IMR-90 (cell line): ENCODE measurements around the gene LZIC. TPM values are rescaled to one million over a fixed set of nuclear protein-coding genes. Genes with fewer than 3 reads are reported as not detected.

Source experiments
- ATAC-seq: fragments of 200-7000 bp; cut with Tn5 transposase; 2 replicates; pipeline ENCODE4 v1.9.1; 2020; ENCODE audit warnings: low read depth, mild to moderate bottlenecking, moderate library complexity
- BruUV-seq: library from RNA; stranded (reverse); fragments of 400-500 nt; replicated peaks from 2 replicates; lab custom pipeline; 2021; lab: Mats Ljungman, UMichigan
- CTCF ChIA-PET: fragments of 300-600 bp; formaldehyde crosslinking; extraction: SDS; loops from one replicate; lab custom pipeline; 2021; ENCODE audit warnings: antibody characterized with exemption; lab: Yijun Ruan, JAX
- POLR2A ChIA-PET: fragments of 300-600 bp; sonication (Branson Sonifier 250); formaldehyde crosslinking; loops from one replicate; lab custom pipeline; 2022; ENCODE audit warnings: antibody characterized with exemption; ENCODE audit not compliant: unreplicated experiment; lab: Charles Lee
- DNase-seq: peaks from one replicate; pipeline ENCODE4 v3.0.0; 2013
- H2AFZ ChIP-seq: replicated peaks from 2 replicates; pipeline ENCODE3; 2013; ENCODE audit warnings: low read length, mild to moderate bottlenecking; ENCODE audit not compliant: poor library complexity
- H2AK5ac ChIP-seq: 2 replicates; pipeline ENCODE4 v1.6.1; 2013; ENCODE audit warnings: low read depth, low read length, inconsistent platforms
- H2AK9ac ChIP-seq: replicated peaks from 2 replicates; pipeline ENCODE3; 2013; ENCODE audit warnings: mild to moderate bottlenecking, low read depth, low read length, moderate library complexity; ENCODE audit not compliant: poor library complexity
- H2BK120ac ChIP-seq: 2 replicates; pipeline ENCODE4 v1.6.1; 2013; ENCODE audit warnings: low read depth, low read length, inconsistent platforms
- H2BK15ac ChIP-seq: 3 replicates; pipeline ENCODE4 v1.6.1; 2013; ENCODE audit warnings: low read depth, low read length, inconsistent platforms
- H2BK20ac ChIP-seq: 2 replicates; pipeline ENCODE4 v1.6.1; 2013; ENCODE audit warnings: low read depth, mild to moderate bottlenecking, inconsistent platforms, low read length, moderate library complexity
- H2BK5ac ChIP-seq: 2 replicates; pipeline ENCODE4 v1.6.1; 2013; ENCODE audit warnings: mild to moderate bottlenecking, low read depth, low read length, inconsistent platforms; ENCODE audit not compliant: poor library complexity, severe bottlenecking
- H3K14ac ChIP-seq: replicated peaks from 2 replicates; pipeline ENCODE4 v1.6.1; 2013; ENCODE audit warnings: low read depth, low read length, inconsistent platforms
- H3K18ac ChIP-seq: 2 replicates; pipeline ENCODE4 v1.6.1; 2013; ENCODE audit warnings: low read depth, low read length, control low read depth
- H3K23ac ChIP-seq: 2 replicates; pipeline ENCODE4 v1.6.1; 2013; ENCODE audit warnings: low read depth, low read length, inconsistent platforms
- H3K27ac ChIP-seq: 2 replicates; pipeline ENCODE4 v1.5.1; 2013; ENCODE audit warnings: mild to moderate bottlenecking, control low read depth, low read length; ENCODE audit not compliant: insufficient read depth
- H3K27me3 ChIP-seq: 2 replicates; pipeline ENCODE4 v1.6.1; 2013; ENCODE audit warnings: low read length; ENCODE audit not compliant: control insufficient read depth, insufficient read depth
- H3K36me3 ChIP-seq: 2 replicates; pipeline ENCODE4 v1.6.1; 2013; ENCODE audit warnings: low read length, mixed read lengths; ENCODE audit not compliant: control insufficient read depth, insufficient read depth
- H3K4ac ChIP-seq: 2 replicates; pipeline ENCODE4 v1.6.1; 2013; ENCODE audit warnings: low read depth, low read length, inconsistent platforms
- H3K4me1 ChIP-seq: 2 replicates; pipeline ENCODE4 v1.6.1; 2013; ENCODE audit warnings: low read length, mixed read lengths; ENCODE audit not compliant: control insufficient read depth, insufficient read depth
- H3K4me2 ChIP-seq: 2 replicates; pipeline ENCODE4 v1.6.1; 2013; ENCODE audit warnings: low read depth, mild to moderate bottlenecking, control low read depth, low read length, moderate library complexity
- H3K4me3 ChIP-seq: 2 replicates; pipeline ENCODE4 v1.5.1; 2013; ENCODE audit warnings: low read depth, mild to moderate bottlenecking, control low read depth, low read length, moderate library complexity; ENCODE audit not compliant: insufficient read depth
- H3K56ac ChIP-seq: 2 replicates; pipeline ENCODE4 v1.6.1; 2013; ENCODE audit warnings: low read length, inconsistent platforms; ENCODE audit not compliant: insufficient read depth; ENCODE audit errors: extremely low read depth
- H3K79me1 ChIP-seq, 2 experiments: 2 replicates each; pipeline ENCODE4 v1.6.1; 2013; ENCODE audit warnings: low read length in 2 of 2, inconsistent platforms in 1 of 2, low read depth in 1 of 2
- H3K9ac ChIP-seq: 2 replicates; pipeline ENCODE4 v1.6.1; 2013; ENCODE audit warnings: low read depth, low read length, control low read depth
- H3K9me1 ChIP-seq: 2 replicates; pipeline ENCODE4 v1.6.1; 2013; ENCODE audit warnings: low read length, inconsistent platforms; ENCODE audit not compliant: insufficient read depth
- H3K9me3 ChIP-seq: 2 replicates; pipeline ENCODE4 v1.6.1; 2013; ENCODE audit warnings: low read length; ENCODE audit not compliant: control insufficient read depth, insufficient read depth
- H4K20me1 ChIP-seq: 2 replicates; pipeline ENCODE4 v1.6.1; 2013; ENCODE audit warnings: low read length, inconsistent platforms; ENCODE audit not compliant: insufficient read depth
- H4K5ac ChIP-seq: 2 replicates; pipeline ENCODE4 v1.6.1; 2013; ENCODE audit warnings: mild to moderate bottlenecking, low read depth, low read length, control low read depth
- H4K8ac ChIP-seq, 2 experiments: 2 replicates each; pipeline ENCODE4 v1.6.1; 2013; ENCODE audit warnings: low read depth in 2 of 2, low read length in 2 of 2, control low read depth in 1 of 2, inconsistent platforms in 1 of 2
- H4K91ac ChIP-seq: 2 replicates; pipeline ENCODE4 v1.6.1; 2013; ENCODE audit warnings: low read depth, low read length, inconsistent platforms; ENCODE audit not compliant: insufficient read depth
- CEBPB ChIP-seq: IDR thresholded peaks from 2 replicates; pipeline ENCODE4 v1.6.1; 2012; ENCODE audit warnings: low read depth, low read length, improper control_type of control experiment
- FOS ChIP-seq: fragments of 150-350 bp; IDR thresholded peaks from 2 replicates; pipeline ENCODE4 v1.6.1; 2016; ENCODE audit warnings: low read depth, low read length
- MAFK ChIP-seq: IDR thresholded peaks from 2 replicates; pipeline ENCODE4 v1.6.1; 2012; ENCODE audit warnings: low read depth, low read length, improper control_type of control experiment
- MAZ ChIP-seq: IDR thresholded peaks from 2 replicates; pipeline ENCODE4 v1.6.1; 2012; ENCODE audit warnings: low read depth, mild to moderate bottlenecking, low read length, improper control_type of control experiment, moderate library complexity, borderline replicate concordance
- MXI1 ChIP-seq: IDR thresholded peaks from 2 replicates; pipeline ENCODE4 v1.6.1; 2012; ENCODE audit warnings: low read depth, mild to moderate bottlenecking, low read length, moderate library complexity, borderline replicate concordance
- NFE2L2 ChIP-seq: fragments of 150-350 bp; IDR thresholded peaks from 2 replicates; pipeline ENCODE4 v1.6.1; 2016; ENCODE audit warnings: low read depth, mild to moderate bottlenecking, low read length
- POLR2A ChIP-seq: IDR thresholded peaks from 2 replicates; pipeline ENCODE4 v1.6.1; 2012; ENCODE audit warnings: mild to moderate bottlenecking, low read depth, low read length
- RAD21 ChIP-seq: IDR thresholded peaks from 2 replicates; pipeline ENCODE4 v1.6.1; 2012; ENCODE audit warnings: low read length, improper control_type of control experiment
- RCOR1 ChIP-seq: IDR thresholded peaks from 2 replicates; pipeline ENCODE4 v1.6.1; 2012; ENCODE audit warnings: mild to moderate bottlenecking, low read length, improper control_type of control experiment; ENCODE audit not compliant: insufficient replicate concordance
- USF2 ChIP-seq: fragments of 150-350 bp; IDR thresholded peaks from 2 replicates; pipeline ENCODE4 v1.6.1; 2017; ENCODE audit warnings: mild to moderate bottlenecking, antibody characterized with exemption, low read length, low read depth
- WGBS, 2 experiments: methylation state at CpG; one replicate each; pipeline versions ENCODE4 v1.1.5 to v1.1.7; 2013; ENCODE audit warnings: missing lambda C conversion rate in 2 of 2; ENCODE audit not compliant: insufficient read length in 1 of 2; ENCODE audit errors: extremely low coverage in 2 of 2; 5-methylcytosine and 5-hydroxymethylcytosine counted together
- dilution Hi-C: fragments of 300-500 bp; cut with HindIII; formaldehyde crosslinking; loops from one replicate; pipeline ENCODE4 v1.14.3; 2018; ENCODE audit warnings: low sequenced_read_pairs; ENCODE audit not compliant: unreplicated experiment
- in situ Hi-C: fragments of 300-500 bp; cut with MboI; formaldehyde crosslinking; loops from 3 replicates; pipeline ENCODE4 v1.14.3; 2019; ENCODE audit warnings: low sequenced_read_pairs, inconsistent platforms, mixed read lengths
- intact Hi-C: fragments of 100-400 bp; cut with micrococcal nuclease; formaldehyde crosslinking; loops from 2 replicates; pipeline ENCODE4 v1.10.0; 2022
- polyA plus RNA-seq, 3 experiments: library from polyadenylated mRNA; depleted of rRNA; stranded (reverse); fragments of >200 nt; gene quantifications; 2 replicates each; pipeline ENCODE4 v1.2.3, GENCODE V29; 2012; ENCODE audit warnings: low replicate concordance in 1 of 3
- total RNA-seq: library from RNA; depleted of rRNA; stranded (reverse); fragments of >200 nt; gene quantifications from 2 replicates; pipeline ENCODE4 v1.2.3, GENCODE V29; 2012

LZIC gene
- total and polyA plus RNA-seq, 2 of the 4 experiments (the other 2 are of a cell fraction), result 11.6 to 19.0 TPM

- ChIA-PET CTCF (no interaction called here), POLR2A (no interaction called here)
- in situ Hi-C loops, result no loop called here
- Histone ChIP-seq H3K79me1 (no peaks in the 10 kb centered on the region), H3K14ac (no peak overlapping the region; the same call in 1 of the 2 replicates), H3K9me1 (peaks cover 5% of the 10 kb centered on the region; the same call in 1 of the 2 replicates), H4K20me1 (no peaks in the 10 kb centered on the region), H3K9ac (no peak overlapping the region), H2BK15ac (no peak overlapping the region), H4K8ac (no peak overlapping the region), H2BK120ac (no peak overlapping the region), H3K27me3 (no peaks in the 10 kb centered on the region), H3K23ac (no peak overlapping the region), H3K4me1 (peaks cover 6% of the 10 kb centered on the region), H3K4ac (no peak overlapping the region), H3K4me3 (no peak overlapping the region), H3K56ac (no peak overlapping the region), H3K4me2 (no peak overlapping the region), H2AK9ac (no peak overlapping the region), H3K36me3 (peaks cover 13% of the 10 kb centered on the region), H2BK20ac (no peak overlapping the region), H3K27ac (no peak overlapping the region; the same call in 1 of the 2 replicates), H2BK5ac (no peak overlapping the region), H3K9me3 (no peaks in the 10 kb centered on the region), H4K5ac (0 out of 2 replicates have a peak overlapping the region, but pooled peaks have one; percentile 36), H4K91ac (peak overlapping the region; percentile 15; the same call in 1 of the 2 replicates), H2AK5ac (no peak overlapping the region), H2AFZ (no peak overlapping the region), H3K18ac (no peak overlapping the region)
- no peak for DNase-seq
- ATAC-seq, result no peak
- no peak for TF ChIP-seq RAD21
- no peak for TF ChIP-seq MAFK
- TF ChIP-seq FOS, result no peak
- TF ChIP-seq RCOR1, result no peak
- no peak for TF ChIP-seq CEBPB
- no peak for TF ChIP-seq MAZ
- no peak for TF ChIP-seq USF2
- TF ChIP-seq POLR2A, result no peak
- no peak for TF ChIP-seq MXI1
- TF ChIP-seq NFE2L2, result no peak
- no CpG with 5 or more reads among the region's 5 CpGs for WGBS, 2 experiments
- dilution Hi-C loops, result no loop called here
- no TSS peak for BruUV-seq
- intact Hi-C loops, result no loop called here
Observed at GRCh38 chr1:9984253-9984652, 41.1 kb upstream of the LZIC start.
